Stomach (tissue), 9 donors: ENCODE data around the gene DDAH1. TPM values are rescaled to one million over a fixed set of nuclear protein-coding genes. Genes with fewer than 3 reads are reported as not detected.

Experiments
- DNase-seq, 2 donors: peaks; one replicate each; pipeline versions ENCODE4 v3.0.0 to v3.0.0-alpha.2; 2013 to 2019
- H3K27ac ChIP-seq, 5 donors: fragments of 200-600 bp in 4 of 5; sonication (generic) in 4 of 5; one replicate each; pipeline ENCODE4 v1.5.1; 2013 to 2019; ENCODE audit warnings: mild to moderate bottlenecking in 1 of 5, moderate library complexity in 1 of 5
- H3K27me3 ChIP-seq, 3 donors: fragments of 200-600 bp; sonication (generic); one replicate each; pipeline ENCODE4 v1.5.1; 2017 to 2019; ENCODE audit warnings: mixed run types in 1 of 3
- H3K36me3 ChIP-seq, 4 donors: fragments of 200-600 bp; sonication (generic); 1 replicate in 3 of 4; 2 replicates in 1 of 4; pipeline ENCODE4 v1.5.1; 2016 to 2019
- H3K4me1 ChIP-seq, 4 donors: fragments of 200-600 bp; sonication (generic); one replicate each; pipeline ENCODE4 v1.5.1; 2016 to 2019
- H3K4me3 ChIP-seq, 4 donors: fragments of 200-600 bp; sonication (generic) in 3 of 4; one replicate each; pipeline ENCODE4 v1.5.1; 2016 to 2019; ENCODE audit warnings: mild to moderate bottlenecking in 1 of 4
- H3K9me3 ChIP-seq, 4 donors: fragments of 200-600 bp; sonication (generic); one replicate each; pipeline ENCODE4 v1.5.1; 2016 to 2019
- EP300 ChIP-seq: sonication (generic); formaldehyde crosslinking; IDR thresholded peaks from one replicate; pipeline ENCODE4 v1.6.1; 2017; ENCODE audit warnings: antibody characterized with exemption
- POLR2A ChIP-seq, 4 donors: fragments of 450-650 bp; IDR thresholded peaks; one replicate each; pipeline ENCODE4 v1.6.1; 2016; ENCODE audit warnings: antibody characterized with exemption in 4 of 4, control low read depth in 2 of 4, mild to moderate bottlenecking in 1 of 4, moderate library complexity in 1 of 4
- POLR2AphosphoS5 ChIP-seq, 3 donors: sonication (generic); formaldehyde crosslinking; IDR thresholded peaks; one replicate each; pipeline ENCODE4 v1.6.1; 2016; ENCODE audit warnings: antibody characterized with exemption in 3 of 3
- WGBS, 5 donors: extraction: QIAGEN DNeasy Blood & Tissue Kit in 3 of 5; methylation state at CpG; one replicate each; pipeline versions ENCODE4 v1.1.5 to v1.1.7; 2013 to 2018; 5-methylcytosine and 5-hydroxymethylcytosine counted together
- intact Hi-C: fragments of 100-400 bp; cut with DNase I; formaldehyde crosslinking; loops from one replicate; pipeline ENCODE4 v1.15.1; 2023; ENCODE audit warnings: low total_unique reads
- polyA plus RNA-seq, 3 donors: library from polyadenylated mRNA; stranded (reverse); fragments of 200-250 nt; gene quantifications; one replicate each; pipeline ENCODE4 v1.2.3, GENCODE V29; 2013
- total RNA-seq, 5 donors: library from RNA; depleted of rRNA; stranded (reverse); fragments of >200 nt; gene quantifications; one replicate each; pipeline versions ENCODE4 v1.1.0 to v1.2.3, GENCODE V29; 2014 to 2016
- TF ChIP-seq, protein P1 (sequence below), 7 experiments: fragments of 450-650 bp in 4 of 7; fragments of 200-600 bp in 3 of 7; sonication (generic) in 3 of 7; IDR thresholded peaks; one replicate each; pipeline ENCODE4 v1.5.1; 2016 to 2019; ENCODE audit warnings: antibody characterized with exemption in 7 of 7, control low read depth in 2 of 7, mild to moderate bottlenecking in 1 of 7
- donor health status: healthy with polysubstance abuse.
- donor health status: Bipolar disorder and iron deficiency.
- donor health status: healthy.

The DDAH1 gene
- total and polyA plus RNA-seq, 8 donors = 10.6 to 113 (median 42.3) TPM

- no peak for TF ChIP-seq POLR2A (IDR thresholded peaks at IDR 0.05)
- TF ChIP-seq, protein P1, sequence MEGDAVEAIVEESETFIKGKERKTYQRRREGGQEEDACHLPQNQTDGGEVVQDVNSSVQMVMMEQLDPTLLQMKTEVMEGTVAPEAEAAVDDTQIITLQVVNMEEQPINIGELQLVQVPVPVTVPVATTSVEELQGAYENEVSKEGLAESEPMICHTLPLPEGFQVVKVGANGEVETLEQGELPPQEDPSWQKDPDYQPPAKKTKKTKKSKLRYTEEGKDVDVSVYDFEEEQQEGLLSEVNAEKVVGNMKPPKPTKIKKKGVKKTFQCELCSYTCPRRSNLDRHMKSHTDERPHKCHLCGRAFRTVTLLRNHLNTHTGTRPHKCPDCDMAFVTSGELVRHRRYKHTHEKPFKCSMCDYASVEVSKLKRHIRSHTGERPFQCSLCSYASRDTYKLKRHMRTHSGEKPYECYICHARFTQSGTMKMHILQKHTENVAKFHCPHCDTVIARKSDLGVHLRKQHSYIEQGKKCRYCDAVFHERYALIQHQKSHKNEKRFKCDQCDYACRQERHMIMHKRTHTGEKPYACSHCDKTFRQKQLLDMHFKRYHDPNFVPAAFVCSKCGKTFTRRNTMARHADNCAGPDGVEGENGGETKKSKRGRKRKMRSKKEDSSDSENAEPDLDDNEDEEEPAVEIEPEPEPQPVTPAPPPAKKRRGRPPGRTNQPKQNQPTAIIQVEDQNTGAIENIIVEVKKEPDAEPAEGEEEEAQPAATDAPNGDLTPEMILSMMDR (IDR thresholded peaks at IDR 0.05) = peak in 1 of 7 experiments; percentile 16
- Histone ChIP-seq H3K4me3 (no peak overlapping the region), H3K9me3 (no peaks in the 10 kb centered on the region), H3K4me1 (peaks cover 0 to 3% (median 0%) of the 10 kb centered on the region in 4 donors), H3K27ac (no peak overlapping the region), H3K36me3 (no peaks in the 10 kb centered on the region), H3K27me3 (no peaks in the 10 kb centered on the region)
- peak in 1 of 2 donors; percentile 33 for DNase-seq
- intact Hi-C loops = no loop called here
- 50 to 68% (median 55%) methylated on average over 2 of the region's 2 CpGs for WGBS, 5 donors
These were observed 29.9 kb upstream of the DDAH1 start for GRCh38 chr1:85494904-85495266.

- Histone ChIP-seq H3K36me3 (no peaks in the 10 kb centered on the region), H3K27ac (no peak overlapping the region), H3K4me1 (peaks cover 0 to 3% (median 0%) of the 10 kb centered on the region in 4 donors), H3K9me3 (no peaks in the 10 kb centered on the region), H3K4me3 (no peak overlapping the region), H3K27me3 (no peaks in the 10 kb centered on the region)
- intact Hi-C loops = no loop called here
- DNase-seq = no peak
- WGBS, 5 donors = 81 to 100% (median 82%) methylated on average over 1 of the region's 1 CpG
- TF ChIP-seq EP300 (no peak), POLR2AphosphoS5 (IDR thresholded peaks at IDR 0.05) (no peak), POLR2A (IDR thresholded peaks at IDR 0.05) (no peak)
These were observed 29.3 kb upstream of the DDAH1 start for GRCh38 chr1:85494074-85494903.

- 79 to 100% (median 96%) methylated on average over 1 of the region's 1 CpG for WGBS, 5 donors
These were observed 25.5 kb upstream of the DDAH1 start for GRCh38 chr1:85490270-85490985.

DNA sequence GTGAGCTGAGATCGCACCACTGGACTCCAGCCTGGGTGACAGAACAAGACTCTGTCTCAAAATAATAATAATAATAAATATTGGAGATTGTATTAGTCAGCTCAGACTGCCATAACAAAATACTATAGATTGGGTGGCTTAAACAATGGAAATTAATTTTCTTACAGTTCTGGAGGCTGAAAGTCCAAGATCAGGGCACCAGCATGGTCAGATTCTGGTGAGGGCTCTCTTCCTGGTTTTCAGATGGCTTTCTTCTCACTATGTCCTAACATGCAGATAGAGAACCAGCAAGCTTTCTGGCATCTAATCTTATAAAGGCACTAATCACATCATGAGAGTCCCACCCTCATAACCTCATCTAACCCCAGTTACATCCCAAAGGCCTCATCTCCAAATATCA is 23.2 kb upstream of the DDAH1 start:
- H3K27me3 ChIP-seq = no peaks in the 10 kb centered on the region
- TF ChIP-seq EP300 (no peak), POLR2A (IDR thresholded peaks at IDR 0.05) (no peak), POLR2AphosphoS5 (IDR thresholded peaks at IDR 0.05) (no peak)
- TF ChIP-seq, protein P1 (IDR thresholded peaks at IDR 0.05) = no peak
- H3K4me1 ChIP-seq = no peaks in the 10 kb centered on the region
- H3K4me3 ChIP-seq = no peak overlapping the region
- intact Hi-C loops = no loop called here
- H3K27ac ChIP-seq = no peak overlapping the region
- WGBS, 5 donors = 86 to 98% (median 95%) methylated on average over 1 of the region's 1 CpG
- no peak for DNase-seq
- no peaks in the 10 kb centered on the region for H3K9me3 ChIP-seq
- H3K36me3 ChIP-seq = no peaks in the 10 kb centered on the region

More at GRCh38 chr1:85490270-85490985, 25.5 kb upstream of the DDAH1 start:
- Histone ChIP-seq H3K4me1 (peaks cover 0 to 2% (median 0%) of the 10 kb centered on the region in 4 donors), H3K36me3 (no peaks in the 10 kb centered on the region), H3K27ac (no peak overlapping the region), H3K4me3 (no peak overlapping the region), H3K9me3 (no peaks in the 10 kb centered on the region), H3K27me3 (no peaks in the 10 kb centered on the region)
- DNase-seq = peak in 1 of 2 donors; percentile 5
- intact Hi-C loops = no loop called here
- TF ChIP-seq EP300 (no peak), POLR2A (IDR thresholded peaks at IDR 0.05) (no peak), POLR2AphosphoS5 (IDR thresholded peaks at IDR 0.05) (no peak)
- TF ChIP-seq, protein P1 (IDR thresholded peaks at IDR 0.05) = no peak
